ENCODE measurements around the gene TEX29.

Gene TEX29

DNA sequence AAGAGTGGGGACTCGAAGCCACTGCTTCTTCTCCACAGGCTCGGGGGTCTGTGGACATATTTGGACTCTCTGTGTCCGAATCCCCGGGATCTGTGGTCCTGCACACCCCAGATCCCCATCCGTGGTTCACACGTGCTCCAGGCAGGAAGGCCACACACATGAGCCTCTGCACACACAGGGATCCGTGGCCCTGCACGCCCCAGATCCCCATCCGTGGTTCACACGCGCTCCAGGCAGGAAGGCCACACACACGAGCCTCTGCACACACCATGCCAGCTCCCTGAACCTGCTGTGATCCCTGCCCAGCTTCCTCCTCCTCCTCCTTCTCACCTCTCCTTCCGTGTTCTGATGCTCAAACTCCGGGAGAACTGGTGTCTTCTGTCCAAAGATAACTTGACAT, 3.1 kb downstream of the TEX29 start:
- no peak for DNase-seq

DNA sequence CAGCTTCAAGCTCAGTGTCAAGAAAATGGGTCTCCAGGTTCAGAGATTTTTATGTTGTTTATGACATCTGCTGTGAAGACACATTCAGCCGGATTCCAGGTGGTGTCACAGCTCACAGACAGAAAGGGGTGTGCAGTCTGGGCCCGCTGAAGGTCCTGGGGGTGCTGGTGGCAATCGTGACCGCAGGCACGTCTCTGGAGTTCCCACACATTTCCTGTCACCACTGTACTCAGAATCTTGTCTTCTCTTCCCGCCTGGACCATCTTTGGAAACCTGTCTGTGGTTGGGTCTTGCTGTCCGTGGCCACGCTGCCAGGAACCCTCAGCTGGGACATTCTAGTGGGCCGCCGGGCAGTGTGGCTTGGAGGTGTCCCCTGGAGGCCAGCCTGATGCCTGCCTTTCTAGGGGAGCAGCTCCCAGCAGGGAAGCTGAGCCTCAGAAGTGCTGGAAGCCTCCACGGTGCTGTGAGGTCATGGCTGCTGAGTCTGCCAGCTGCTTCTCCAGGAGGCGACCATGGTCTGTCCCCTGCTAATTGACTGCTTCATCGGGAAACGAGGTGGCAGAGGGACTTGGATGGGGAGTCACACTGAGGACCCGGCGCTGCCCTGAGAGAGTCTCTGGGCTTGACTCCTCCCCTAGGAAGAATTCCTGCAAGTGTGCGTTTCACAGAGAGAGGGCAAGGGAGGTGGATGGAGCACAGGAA, 3.7 kb downstream of the TEX29 start:
- no peak for DNase-seq

DNA sequence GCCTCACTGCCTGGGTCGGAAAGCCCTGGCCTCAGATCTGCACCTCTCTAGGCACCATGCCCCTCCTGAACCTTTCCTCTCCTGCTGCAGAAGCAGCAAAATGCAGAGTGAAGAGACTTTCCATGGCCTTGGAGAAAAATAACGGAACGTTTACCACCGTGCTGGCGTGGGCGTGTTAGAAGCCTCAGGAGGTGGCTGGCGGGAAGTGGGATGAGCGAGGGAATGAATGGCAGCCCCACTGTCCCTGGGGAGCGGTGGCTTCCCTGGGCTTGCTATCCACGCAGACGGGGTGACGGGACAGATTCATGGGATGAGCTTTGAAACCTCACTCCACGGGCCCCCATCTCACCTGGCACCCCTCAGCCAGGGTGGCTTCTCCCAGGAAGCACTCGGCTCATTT, 4.3 kb downstream of the TEX29 start:
- DNase-seq = no peak

DNA sequence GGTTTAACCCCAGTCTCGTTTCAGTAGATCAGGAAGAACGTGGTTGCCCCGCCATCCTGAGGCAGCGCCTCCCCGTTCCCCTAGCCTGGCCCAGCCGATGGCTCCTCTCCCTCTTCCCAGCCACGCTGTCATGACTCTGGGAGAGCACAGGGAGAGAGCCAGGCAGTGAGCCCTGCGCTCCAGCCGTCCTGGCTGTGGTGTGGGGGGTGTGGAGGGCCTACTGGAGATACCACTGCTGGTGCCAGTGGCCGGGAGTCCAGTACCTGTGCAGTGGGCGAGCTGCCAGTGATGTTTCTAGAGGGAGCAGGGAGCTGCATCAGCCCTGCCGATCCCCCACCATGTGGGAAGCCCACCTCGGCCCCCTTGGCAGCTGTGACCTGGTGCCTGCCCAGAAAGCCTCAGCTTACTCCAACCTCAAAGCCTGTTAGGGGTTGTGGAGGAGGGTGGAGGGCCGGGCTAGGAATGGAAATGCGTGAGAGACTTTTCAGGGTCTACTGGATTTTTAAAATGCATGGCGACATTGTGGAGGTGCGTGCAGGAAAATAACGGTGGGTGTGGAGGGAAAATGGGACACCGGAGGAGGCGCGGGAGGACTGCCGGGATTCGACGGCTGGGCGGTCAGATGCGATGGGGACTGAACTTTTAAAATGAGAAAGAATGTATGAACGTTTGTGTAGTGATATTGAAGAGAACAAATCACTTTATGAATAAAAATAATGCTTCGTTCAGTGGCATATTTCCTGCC, 4.9 kb downstream of the TEX29 start:
- DNase-seq = no peak

DNA sequence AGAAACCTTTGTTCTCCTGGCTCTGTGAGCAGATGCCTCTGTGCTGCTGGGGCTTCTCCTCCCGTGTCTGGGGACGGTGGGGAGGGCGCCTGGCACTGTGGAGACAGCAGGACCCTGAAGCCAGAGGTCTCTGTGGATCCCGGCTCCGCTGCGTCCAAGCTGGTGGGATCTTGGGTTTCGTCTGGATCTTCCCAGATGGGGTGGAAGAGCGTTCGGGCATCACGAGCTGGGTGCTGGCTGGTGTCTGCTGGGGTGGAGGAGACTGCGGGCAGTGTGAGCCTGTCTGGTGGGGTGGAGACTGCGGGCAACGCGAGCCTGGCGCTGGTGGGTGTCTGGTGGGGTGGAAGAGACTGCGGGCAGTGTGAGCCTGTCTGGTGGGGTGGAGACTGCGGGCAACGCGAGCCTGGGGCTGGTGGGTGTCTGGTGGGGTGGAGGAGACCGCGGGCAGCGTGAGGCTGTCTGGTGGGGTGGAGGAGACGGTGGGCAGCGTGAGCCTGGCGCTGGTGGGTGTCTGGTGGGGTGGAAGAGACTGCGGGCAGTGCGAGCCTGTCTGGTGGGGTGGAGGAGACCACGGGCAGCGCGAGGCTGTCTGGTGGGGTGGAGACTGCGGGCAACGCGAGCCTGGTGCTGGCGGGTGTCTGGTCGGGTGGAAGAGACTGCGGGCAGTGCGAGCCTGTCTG, 5.6 kb downstream of the TEX29 start:
- DNase-seq = no peak

DNA sequence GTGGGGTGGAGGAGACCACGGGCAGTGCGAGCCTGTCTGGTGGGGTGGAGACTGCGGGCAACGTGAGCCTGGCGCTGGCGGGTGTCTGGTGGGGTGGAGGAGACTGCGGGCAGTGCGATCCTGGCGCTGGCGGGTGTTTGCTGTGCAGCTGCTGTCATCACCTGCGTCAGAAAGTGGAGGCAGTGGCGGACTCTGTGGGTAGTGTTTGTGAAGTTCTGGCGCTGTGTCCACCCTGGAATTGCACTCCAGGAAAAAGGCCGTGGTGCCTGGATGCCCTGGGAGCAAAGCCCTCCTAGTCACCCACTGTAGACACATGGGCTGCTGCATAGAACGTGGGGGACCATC, 6.2 kb downstream of the TEX29 start:
- no peak for DNase-seq

DNA sequence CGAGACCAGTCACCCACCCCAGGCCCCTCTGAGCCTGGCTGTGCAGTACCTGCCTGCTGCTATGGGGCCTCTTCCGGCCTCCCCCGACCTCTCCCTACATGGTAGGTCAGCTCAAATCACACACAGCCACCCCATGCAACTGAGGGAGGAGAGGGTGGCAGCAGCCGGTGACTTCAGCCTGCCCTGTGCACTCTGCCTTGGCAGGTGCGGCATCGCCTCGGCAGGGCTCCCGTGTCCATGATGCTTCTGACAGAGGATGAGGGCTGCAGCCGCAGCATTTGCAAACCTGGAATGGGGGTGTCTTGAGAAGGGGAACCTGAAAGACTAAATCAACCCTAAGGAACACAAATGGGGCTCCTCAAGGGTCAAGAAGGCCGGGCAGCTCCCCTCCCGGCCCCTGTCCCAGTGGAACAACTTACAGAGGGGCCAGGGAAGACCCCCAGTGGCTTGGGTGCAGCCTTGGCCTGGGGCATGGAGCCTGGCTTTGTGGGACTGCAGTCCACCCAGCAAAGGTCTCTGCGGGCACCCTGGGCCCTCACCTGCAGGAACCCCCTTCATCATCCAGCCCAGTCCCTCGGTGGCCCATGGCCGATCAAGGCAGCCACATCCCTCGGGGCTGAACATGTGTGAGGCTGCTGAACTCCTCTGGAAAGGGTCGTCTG, 6.7 kb downstream of the TEX29 start:
- no peak for DNase-seq

DNA sequence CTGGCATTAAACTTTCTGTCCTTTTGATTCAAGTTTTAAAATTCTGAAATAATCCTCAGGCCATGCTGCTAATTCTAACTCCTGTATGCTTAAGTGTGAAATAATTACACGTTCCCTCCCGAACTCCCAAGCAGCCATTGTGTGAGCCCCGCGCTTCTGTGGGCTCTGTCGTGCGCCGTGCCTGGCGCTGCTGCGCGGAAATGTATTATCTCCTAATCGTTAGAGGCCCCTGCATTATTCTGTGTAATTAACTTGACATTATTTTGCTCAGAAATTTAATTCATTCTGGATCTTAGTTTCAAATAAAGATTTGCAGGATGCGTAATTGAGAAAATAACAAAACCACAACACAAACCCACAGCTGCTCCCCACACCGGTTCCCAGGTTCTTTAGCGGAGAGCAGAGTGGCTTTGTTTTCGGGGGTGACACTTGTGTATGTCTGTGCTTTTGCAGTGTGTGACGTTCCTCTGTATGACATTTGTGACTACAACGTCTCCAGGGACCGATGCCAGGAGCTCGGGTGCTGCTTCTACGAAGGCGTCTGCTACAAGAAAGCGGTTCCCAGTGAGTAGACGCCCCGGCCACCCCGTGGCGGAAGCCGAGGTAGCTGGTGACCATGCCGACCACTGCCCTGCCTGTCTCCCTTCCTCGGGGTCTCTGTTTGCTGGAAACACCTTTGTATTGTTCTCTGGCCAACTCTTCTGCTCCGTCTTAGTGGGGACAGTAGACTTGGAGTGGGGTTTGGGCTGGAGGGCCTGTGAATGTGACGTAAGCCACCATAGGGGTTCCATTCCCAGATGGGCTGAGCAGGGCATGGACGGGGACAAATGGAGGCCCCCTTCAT, 7.5 kb downstream of the TEX29 start:
- DNase-seq = no peak

DNA sequence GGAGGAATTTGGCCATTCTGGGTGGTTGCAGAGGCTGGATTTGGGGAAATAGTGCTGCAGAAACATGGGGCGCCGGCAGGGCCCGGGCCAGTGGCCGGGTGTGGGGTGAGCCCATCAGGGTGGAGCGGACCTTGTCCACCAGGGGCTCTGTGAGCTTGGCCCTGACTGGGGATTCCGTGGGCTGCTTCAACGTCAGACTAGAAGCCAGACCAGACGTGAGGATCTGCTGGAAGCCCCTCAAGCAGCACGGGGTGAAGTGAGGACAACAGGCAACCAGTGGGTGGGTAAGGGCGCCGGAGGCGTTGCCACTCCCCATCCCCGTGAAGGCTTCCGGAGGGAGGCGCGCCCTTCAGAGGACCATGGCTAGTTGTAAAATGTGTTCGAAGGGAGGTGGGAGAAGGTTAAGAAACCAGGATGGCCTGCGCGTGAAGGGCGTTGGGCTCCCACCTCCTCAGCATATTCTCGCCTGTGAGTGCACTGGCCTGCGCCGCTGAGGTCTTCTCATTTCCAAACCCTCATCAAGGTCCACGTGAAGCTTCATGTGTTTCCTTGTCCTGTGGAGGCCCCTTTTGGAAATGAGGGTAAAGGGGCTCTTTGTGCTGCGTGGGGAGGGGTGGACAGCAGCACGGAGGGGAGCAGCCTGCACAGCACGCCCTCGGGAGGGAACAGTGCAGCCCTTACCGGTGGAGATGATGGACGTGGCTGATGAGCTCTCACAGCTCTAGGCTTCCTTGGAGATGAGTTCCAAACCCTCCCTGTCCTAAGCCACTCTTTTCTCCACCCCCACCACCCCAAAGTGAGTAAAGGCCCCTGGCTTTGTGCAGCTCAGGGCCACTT, 8.3 kb downstream of the TEX29 start:
- DNase-seq = no peak

DNA sequence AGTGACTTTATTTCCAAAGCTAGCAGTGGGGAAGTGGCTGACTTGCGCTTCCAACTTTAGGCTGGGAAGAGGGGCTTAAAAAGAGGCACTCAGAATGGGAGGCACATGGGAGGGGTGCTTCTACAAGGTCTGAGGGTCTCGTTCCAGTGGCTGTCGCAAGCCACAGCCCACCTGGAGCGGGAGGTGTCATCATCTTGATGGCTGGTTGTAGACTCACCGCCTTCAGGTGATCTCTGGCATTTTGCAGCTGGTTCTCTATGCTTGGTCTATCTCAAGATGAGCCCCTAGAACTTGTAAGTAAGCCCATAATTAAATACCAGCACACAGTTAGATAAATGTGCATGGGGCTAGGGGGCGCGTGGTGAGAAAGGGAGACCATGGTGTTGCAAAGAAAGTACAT, 9.2 kb downstream of the TEX29 start:
- no peak for DNase-seq

DNA sequence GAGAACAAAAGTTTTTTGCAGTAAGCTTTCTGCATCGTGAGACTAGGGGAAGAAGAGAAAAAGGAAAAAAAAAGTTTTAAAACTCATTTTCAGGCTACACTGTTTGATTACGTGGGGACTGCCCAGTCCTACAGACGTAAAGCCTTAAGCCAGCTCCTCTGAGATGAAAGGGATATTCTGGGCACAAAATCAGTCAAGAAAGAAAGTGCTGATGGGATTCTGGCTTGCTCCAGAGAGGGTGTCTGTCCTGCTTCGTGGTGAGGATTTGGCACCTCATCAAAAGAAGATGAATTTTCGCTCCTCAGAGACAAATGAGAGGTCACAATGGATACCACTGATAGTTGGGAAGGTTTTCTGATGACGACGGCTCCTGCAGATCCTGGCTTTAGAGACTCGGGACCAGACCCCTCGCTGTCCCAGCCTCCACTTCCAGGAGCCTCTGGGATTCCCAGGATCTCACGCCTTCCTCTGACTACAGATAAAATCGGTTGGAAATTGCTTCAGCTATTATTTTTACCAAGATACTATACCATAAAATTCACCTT, 9.7 kb downstream of the TEX29 start:
- no peak for DNase-seq

DNA sequence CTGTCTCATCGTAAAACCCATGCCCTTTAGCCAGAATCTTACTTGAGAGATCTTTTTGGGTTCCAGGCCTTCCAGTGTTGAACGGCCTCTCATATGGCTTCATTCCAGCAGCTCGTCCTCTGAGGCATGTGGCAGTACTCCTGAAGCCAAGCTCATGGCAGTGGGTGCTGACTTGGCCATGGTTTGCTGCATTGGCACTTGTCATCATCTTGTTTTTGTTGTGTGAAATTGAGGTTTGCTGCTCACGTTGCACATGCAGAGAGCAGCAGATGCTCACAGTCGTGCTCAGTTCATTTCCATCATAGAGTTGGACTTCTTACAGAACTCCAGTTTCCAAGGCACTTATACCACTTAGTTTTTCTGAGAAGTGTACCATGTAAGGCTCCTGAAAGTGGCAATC, 14.9 kb downstream of the TEX29 start:
- DNase-seq = no peak

DNA sequence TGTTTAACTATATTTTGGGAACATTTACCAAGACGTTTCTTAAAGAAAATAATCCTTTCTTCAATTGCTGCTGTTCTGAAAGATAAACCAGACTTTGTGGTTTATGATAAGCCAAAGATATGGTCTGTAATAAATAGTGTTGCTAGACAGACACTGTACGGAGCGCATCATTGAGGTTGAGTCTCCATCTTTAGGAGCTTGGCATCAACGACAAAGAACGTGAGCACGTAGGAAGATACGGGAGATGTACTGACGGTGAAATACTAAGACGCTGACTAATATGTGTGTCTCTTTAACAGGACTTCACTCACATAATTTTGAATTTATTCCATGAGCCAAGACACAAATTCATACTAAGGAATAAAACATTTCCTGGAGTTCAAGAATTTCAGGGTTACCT, 16.2 kb downstream of the TEX29 start:
- no peak for DNase-seq

DNA sequence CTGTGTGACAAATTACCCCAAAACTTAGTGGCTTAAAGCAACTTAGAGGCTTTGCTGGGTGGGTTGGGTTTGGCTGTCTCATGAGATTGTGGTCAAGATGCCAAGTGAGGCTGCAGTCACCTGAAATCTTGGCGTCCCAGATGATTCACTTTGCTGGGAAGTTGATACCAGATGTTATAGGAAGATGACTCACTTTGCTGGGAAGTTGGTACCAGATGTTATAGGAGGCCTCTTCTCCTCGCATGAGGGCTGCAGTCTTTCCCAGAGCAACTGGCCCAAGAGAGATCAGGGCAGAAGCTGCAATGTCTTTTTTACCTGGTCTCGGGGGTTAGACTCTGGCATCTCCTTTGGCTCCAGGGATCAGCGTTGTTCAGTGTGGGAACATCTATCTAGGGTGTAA, 16.8 kb downstream of the TEX29 start:
- DNase-seq = no peak

DNA sequence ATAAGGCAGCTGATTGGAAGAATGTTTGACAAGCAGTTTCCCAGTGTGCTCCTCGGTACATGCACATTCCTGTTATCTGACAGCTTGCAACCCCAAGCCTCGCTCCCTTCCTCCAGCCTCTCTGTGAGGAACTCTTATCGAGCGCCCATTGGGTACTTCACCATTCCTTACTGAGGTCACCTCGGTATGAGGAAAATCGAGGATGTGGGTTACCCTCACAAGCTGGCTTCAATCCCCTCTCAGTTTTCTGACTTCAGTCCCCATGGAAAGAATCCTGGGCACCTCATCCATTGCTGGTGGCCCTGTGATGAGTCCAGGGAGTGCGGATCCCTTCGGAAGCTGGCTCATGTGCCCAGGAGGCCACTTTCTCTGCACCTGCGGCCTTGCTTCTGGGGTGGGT, 17.3 kb downstream of the TEX29 start:
- DNase-seq = no peak

DNA sequence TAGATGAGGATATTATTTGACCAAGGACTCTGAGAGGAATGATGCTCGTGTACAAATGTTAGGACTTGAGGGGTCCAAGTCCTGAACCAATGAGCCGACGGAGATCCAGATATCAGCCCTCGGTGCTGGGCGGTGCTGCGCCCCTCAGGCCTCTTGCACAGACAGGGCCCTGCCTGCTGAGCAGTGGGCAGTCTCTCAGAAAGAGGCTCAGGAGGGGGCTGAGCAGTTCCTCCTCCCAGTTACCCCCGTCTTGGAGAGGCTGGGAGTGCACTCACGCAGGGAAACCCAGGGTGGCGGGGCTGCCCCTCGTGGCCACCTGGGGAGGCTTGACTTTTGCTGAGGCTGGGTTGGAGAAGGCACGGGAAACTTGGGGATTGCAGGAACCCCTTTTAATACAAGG, 18.4 kb downstream of the TEX29 start:
- no peak for DNase-seq

DNA sequence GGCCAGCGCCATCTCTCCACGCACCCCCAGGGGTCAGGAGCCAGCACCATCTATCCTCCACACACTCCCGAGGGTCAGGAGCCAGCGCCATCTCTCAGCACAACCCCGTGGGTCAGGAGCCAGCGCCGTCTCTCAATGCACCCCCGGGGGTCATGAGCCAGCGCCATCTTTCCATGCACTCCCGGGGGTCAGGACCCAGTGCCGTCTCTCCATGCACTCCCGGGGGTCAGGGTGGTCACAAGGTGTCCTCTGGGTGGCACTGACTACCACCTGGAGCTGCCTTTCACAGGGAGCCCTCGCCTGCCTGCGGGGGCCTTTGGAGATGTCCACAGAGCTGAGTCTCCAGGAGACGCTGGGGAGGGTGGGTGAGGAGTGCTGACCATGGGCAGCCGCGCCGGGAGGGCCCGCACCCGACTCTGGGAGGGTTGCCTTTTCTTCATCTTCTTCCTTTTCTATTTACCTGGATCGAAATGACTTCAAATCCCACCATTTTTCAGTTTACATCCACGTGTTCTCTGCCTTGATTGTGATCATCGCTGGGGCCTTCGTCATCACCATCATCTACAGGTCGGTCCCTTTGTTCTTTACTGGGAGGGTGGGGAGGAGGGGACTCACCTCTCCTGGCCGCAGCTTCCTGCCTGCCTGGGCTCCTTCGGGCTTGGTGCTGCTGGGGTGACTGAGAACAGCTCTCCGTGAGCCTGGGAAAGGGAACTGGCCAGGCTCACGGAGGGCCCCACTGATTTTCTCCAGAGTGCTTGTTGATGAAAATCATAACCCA, 19.1 kb downstream of the TEX29 start:
- DNase-seq = no peak

DNA sequence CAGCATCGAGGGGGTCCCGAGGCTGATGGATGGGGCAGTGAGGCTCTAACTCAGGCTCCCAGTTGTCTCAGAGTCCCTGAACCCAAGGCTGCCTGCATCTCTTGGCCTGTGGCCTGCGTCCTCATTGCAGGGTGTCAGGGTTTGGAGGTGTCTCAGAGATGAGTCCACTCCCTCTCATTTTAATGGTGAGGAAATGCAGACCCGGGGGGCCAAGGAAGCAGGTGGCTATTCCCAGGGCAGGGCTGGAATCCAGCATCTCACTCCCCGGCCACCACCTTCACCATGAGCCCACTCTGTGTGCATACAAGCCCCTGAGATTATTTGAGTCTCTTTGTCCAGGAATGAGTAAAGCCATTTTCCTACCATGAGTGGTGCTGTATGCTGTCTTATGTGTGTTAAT, 21.4 kb downstream of the TEX29 start:
- DNase-seq = no peak

DNA sequence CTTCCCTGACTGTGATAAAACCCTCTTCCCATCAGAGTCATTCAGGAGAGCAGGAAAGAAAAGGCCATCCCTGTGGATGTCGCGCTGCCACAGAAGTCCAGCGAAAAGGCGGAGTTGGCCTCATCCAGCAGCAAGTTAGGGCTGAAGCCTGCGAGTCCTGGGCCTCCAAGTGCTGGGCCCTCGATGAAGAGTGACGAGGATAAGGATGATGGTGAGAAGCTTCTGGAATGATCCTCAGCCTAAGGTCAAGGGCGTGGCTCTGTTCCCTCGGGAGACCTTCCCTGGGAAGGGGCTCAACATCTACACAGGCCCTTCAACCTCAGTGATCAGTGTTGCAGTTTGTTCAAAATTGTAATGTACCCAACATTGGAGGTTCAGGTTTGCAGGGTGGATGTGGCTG, 22.3 kb downstream of the TEX29 start:
- DNase-seq = no peak

DNA sequence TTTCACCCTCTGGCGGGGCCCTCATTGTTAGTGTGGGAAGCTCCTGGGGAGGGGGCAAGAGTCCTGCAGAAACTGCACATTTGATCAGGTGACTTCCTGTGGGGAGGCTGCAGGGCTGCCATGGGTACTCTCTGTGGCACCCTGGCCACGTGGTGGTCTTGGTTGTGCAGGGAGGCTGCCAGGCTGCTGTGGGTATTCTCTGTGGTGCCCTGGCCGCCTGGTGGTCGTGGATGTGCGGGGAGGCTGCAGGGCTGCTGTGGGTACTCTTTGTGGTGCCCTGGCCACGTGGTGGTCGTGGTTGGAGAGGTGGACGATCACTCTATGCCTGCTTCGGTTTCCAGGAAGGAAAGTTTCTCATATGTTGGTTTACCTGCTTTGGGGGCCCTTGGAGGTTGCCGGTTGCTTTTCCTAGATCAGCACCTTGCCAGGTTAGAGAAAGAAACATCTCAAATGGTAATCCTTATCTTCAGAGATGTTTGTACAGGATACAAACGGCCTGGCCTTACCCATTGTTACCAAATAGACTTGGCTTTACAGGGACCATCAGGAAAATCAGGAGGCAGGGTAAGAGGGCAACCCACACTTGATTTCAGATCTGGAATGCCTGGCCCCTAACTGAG, 22.9 kb downstream of the TEX29 start:
- DNase-seq = no peak
